ENCODE measurements around the gene LDLR.
A peak's percentile ranks its signal among the peaks of the same experiment; 100 is the strongest.

The LDLR gene

DNA sequence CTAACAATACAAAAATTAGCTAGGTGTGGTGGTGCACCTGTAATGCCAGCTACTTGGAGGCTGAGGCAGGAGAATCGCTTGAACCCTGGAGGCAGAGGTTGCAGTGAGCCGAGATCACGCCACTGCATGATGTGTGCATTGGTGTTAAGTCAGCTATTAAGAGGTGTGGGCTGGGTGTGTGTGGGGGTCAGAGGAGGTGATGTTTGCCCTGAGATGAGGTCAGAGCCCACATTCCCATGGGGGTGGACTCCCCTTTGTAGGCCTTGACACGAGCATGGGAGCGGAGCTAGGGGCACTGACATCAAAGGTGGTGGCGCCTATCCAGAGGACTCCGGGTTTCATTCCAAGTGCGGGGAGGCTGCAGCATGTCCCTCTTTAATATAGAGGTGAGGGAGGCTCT is 34.6 kb upstream of the LDLR start:
- Histone ChIP-seq H3K27me3 (ENCODE audit: control insufficient read depth in 1 of 2, insufficient read depth in 2 of 2, low read length in 2 of 2) (no peaks in the 10 kb centered on the region), H3K27ac (ENCODE audit: low read length) (no peak overlapping the region), H3K9ac (ENCODE audit: low read length in 2 of 2) (no peak overlapping the region), H3K36me3 (ENCODE audit: control insufficient read depth in 2 of 2, insufficient read depth in 2 of 2, low read length in 2 of 2) (peaks cover 3 to 16% of the 10 kb centered on the region in 2 donors), H3K9me3 (ENCODE audit: control insufficient read depth in 2 of 2, low read length in 2 of 2) (no peaks in the 10 kb centered on the region), H3K4me3 (ENCODE audit: low read length in 2 of 2) (no peak overlapping the region), H3K4me1 (ENCODE audit: control insufficient read depth, insufficient read depth, low read length) (no peaks in the 10 kb centered on the region)

GRCh38 chr19:11058246-11059030 is 30.8 kb upstream of the LDLR start:
- Histone ChIP-seq H3K36me3 (ENCODE audit: control insufficient read depth in 2 of 2, insufficient read depth in 2 of 2, low read length in 2 of 2) (peaks cover 6 to 19% of the 10 kb centered on the region in 2 donors), H3K27me3 (ENCODE audit: control insufficient read depth in 1 of 2, insufficient read depth in 2 of 2, low read length in 2 of 2) (no peaks in the 10 kb centered on the region), H3K9me3 (ENCODE audit: control insufficient read depth in 2 of 2, low read length in 2 of 2) (no peaks in the 10 kb centered on the region), H3K27ac (ENCODE audit: low read length) (no peak overlapping the region), H3K4me3 (ENCODE audit: low read length in 2 of 2) (no peak overlapping the region), H3K9ac (ENCODE audit: low read length in 2 of 2) (no peak overlapping the region), H3K4me1 (ENCODE audit: control insufficient read depth, insufficient read depth, low read length) (peaks cover 6% of the 10 kb centered on the region)

DNA sequence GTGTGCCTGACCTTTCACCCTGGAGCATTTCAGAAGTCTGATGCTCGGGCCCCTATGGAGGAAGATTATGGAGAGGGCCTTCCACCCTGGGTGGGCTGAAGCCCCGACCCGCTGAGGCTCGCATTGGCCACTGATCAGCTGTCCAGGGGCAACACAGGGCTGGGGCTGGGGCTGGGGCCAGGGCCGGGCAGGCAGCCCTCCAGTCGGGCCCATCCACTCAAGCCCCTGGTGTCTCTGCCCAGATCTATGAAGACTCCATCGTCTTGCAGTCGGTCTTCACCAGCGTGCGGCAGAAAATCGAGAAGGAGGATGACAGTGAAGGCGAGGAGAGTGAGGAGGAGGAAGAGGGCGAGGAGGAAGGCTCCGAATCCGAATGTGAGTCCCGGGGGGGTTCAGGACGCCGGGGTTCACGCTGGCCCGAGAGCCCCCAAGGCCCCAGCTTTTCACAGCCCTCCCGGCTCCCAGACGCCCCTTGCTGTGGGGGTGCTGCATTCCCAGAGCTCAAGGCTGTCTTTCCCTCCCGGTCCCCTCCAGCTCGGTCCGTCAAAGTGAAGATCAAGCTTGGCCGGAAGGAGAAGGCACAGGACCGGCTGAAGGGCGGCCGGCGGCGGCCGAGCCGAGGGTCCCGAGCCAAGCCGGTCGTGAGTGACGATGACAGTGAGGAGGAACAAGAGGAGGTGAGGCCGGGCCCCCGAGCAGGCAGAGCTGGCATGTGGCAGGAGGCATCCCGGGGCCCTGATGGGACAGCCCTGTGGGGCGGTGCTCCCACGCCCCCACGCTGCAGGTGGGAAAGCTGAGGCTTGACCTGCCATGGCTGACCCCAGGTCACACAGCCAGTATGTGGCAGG is 29.5 kb upstream of the LDLR start:
- Histone ChIP-seq H3K9me3 (ENCODE audit: control insufficient read depth in 2 of 2, low read length in 2 of 2) (no peaks in the 10 kb centered on the region), H3K4me1 (ENCODE audit: control insufficient read depth, insufficient read depth, low read length) (peaks cover 6% of the 10 kb centered on the region), H3K4me3 (ENCODE audit: low read length in 2 of 2) (no peak overlapping the region), H3K9ac (ENCODE audit: low read length in 2 of 2) (no peak overlapping the region), H3K36me3 (ENCODE audit: control insufficient read depth in 2 of 2, insufficient read depth in 2 of 2, low read length in 2 of 2) (peaks cover 6 to 17% of the 10 kb centered on the region in 2 donors), H3K27ac (ENCODE audit: low read length) (no peak overlapping the region), H3K27me3 (ENCODE audit: control insufficient read depth in 1 of 2, insufficient read depth in 2 of 2, low read length in 2 of 2) (no peaks in the 10 kb centered on the region)

- H3K4me1 ChIP-seq (ENCODE audit: control insufficient read depth, insufficient read depth, low read length) = peaks cover 6% of the 10 kb centered on the region
- H3K36me3 ChIP-seq (ENCODE audit: control insufficient read depth in 2 of 2, insufficient read depth in 2 of 2, low read length in 2 of 2) = peaks cover 3 to 15% of the 10 kb centered on the region in 2 donors
- H3K9me3 ChIP-seq (ENCODE audit: control insufficient read depth in 2 of 2, low read length in 2 of 2) = no peaks in the 10 kb centered on the region
- no peak overlapping the region for H3K4me3 ChIP-seq (ENCODE audit: low read length in 2 of 2)
- peak overlapping the region in 1 of 2 donors; percentile 16 for H3K9ac ChIP-seq (ENCODE audit: low read length in 2 of 2)
- H3K27ac ChIP-seq (ENCODE audit: low read length) = peak overlapping the region; percentile 60
- no peaks in the 10 kb centered on the region for H3K27me3 ChIP-seq (ENCODE audit: control insufficient read depth in 1 of 2, insufficient read depth in 2 of 2, low read length in 2 of 2)
Observed at GRCh38 chr19:11061952-11062351, 27.3 kb upstream of the LDLR start.

DNA sequence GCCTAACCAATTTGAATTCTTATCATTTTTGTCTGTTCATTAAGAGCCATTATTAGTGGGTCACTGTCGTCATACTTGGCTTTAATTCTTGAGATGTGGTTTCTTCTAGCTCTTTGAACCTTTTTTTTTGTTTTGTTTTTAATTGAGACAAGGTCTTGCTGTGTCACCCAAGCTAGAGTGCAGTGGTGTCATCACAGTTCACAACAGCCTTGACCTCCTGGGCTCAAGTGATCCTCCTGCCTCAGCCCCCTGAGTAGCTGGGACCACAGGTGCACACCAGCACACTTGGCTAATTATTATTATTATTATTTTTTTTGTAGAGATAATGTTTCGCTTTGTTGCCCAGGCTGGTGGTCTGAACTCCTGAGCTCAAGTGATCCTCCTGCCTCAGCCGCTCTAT is 25.8 kb upstream of the LDLR start:
- Histone ChIP-seq H3K27me3 (ENCODE audit: control insufficient read depth in 1 of 2, insufficient read depth in 2 of 2, low read length in 2 of 2) (no peaks in the 10 kb centered on the region), H3K9ac (ENCODE audit: low read length in 2 of 2) (no peak overlapping the region), H3K27ac (ENCODE audit: low read length) (no peak overlapping the region), H3K9me3 (ENCODE audit: control insufficient read depth in 2 of 2, low read length in 2 of 2) (no peaks in the 10 kb centered on the region), H3K4me3 (ENCODE audit: low read length in 2 of 2) (no peak overlapping the region), H3K36me3 (ENCODE audit: control insufficient read depth in 2 of 2, insufficient read depth in 2 of 2, low read length in 2 of 2) (peaks cover 3 to 17% of the 10 kb centered on the region in 2 donors), H3K4me1 (ENCODE audit: control insufficient read depth, insufficient read depth, low read length) (peaks cover 6% of the 10 kb centered on the region)

DNA sequence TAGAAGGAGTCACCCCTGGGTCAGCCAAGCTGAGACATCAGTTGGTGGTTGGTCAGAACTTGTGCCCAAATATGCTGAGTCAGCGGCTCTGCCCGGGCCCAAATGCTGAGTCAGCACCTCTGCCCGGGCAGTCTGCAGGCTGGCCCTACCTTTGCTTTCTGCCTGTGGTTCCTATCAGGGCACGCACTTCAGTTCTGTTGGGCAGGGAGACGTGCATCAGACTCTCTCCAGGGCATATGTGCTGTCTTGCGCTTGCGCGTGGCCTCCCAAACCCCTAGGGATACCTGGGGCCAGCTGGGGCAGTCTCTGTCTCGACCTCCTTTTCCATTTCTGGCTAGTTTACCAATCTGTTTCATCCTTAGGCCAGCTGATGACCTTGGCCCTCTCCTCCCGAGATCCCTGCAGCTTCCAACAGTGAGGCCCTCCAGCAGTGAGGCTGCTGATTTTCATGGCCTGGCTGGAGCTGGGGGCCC is 24.4 kb upstream of the LDLR start:
- Histone ChIP-seq H3K27me3 (ENCODE audit: control insufficient read depth in 1 of 2, insufficient read depth in 2 of 2, low read length in 2 of 2) (no peaks in the 10 kb centered on the region), H3K27ac (ENCODE audit: low read length) (no peak overlapping the region), H3K4me1 (ENCODE audit: control insufficient read depth, insufficient read depth, low read length) (peaks cover 6% of the 10 kb centered on the region), H3K9me3 (ENCODE audit: control insufficient read depth in 2 of 2, low read length in 2 of 2) (no peaks in the 10 kb centered on the region), H3K36me3 (ENCODE audit: control insufficient read depth in 2 of 2, insufficient read depth in 2 of 2, low read length in 2 of 2) (peaks cover 3 to 13% of the 10 kb centered on the region in 2 donors), H3K4me3 (ENCODE audit: low read length in 2 of 2) (no peak overlapping the region), H3K9ac (ENCODE audit: low read length in 2 of 2) (no peak overlapping the region)

DNA sequence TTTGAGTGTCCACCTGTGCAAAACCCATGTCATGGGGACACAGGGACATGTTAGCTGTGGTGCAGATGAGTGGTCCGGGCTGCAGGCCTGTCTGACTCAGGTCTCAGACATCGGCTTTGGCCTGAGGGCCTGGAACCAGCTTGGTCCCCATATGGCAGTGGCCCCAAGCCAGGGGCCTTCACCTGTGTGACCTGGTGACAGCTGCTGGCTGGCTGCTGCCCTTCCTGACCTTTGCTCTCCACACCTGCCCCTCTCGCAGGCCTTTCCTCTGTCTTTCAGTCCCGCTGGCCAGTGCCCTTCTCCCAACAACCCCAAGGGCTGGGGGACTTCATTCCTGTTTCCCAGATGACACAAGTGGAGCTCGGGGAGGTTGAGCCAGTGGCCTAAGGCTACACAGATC is 22.9 kb upstream of the LDLR start:
- Histone ChIP-seq H3K4me1 (ENCODE audit: control insufficient read depth, insufficient read depth, low read length) (peaks cover 6% of the 10 kb centered on the region), H3K27me3 (ENCODE audit: control insufficient read depth in 1 of 2, insufficient read depth in 2 of 2, low read length in 2 of 2) (no peaks in the 10 kb centered on the region), H3K4me3 (ENCODE audit: low read length in 2 of 2) (no peak overlapping the region), H3K9ac (ENCODE audit: low read length in 2 of 2) (no peak overlapping the region), H3K36me3 (ENCODE audit: control insufficient read depth in 2 of 2, insufficient read depth in 2 of 2, low read length in 2 of 2) (peaks cover 0 to 3% of the 10 kb centered on the region in 2 donors), H3K27ac (ENCODE audit: low read length) (no peak overlapping the region), H3K9me3 (ENCODE audit: control insufficient read depth in 2 of 2, low read length in 2 of 2) (no peaks in the 10 kb centered on the region)

DNA sequence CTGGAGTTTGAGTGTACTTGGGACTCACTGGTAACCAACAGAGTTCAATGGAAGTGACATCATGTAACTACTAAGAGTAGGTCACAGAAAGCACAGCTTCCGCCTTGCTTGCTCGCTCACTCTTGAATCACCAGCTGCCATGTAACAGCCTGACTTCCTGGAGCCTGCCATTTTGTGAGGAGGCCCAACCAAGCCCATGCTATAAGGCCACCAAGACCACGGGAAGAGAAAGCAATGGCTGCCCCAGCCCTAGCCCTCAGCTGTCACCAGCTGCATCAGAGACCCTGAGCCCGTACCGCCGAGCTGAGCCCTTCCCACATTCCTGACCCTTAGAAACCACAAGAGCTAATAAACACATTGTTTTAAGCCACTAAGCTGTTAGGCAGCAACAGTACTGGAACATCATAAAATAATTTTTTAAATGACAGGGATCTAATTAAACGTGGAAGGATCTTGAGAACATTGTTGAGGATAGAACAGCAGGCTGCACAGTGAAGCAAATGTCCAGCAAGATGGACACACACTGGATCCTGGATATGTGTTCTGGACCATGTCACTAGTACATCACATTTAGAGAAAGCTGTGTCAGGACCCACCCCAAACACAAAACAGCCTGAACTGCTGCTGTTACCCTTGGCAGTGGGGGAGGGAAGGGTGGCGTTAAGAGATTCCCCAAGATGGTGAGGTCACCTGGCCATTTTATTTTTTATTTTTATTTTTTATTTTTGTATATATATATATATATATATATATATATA is 21.7 kb upstream of the LDLR start:
- Histone ChIP-seq H3K27ac (ENCODE audit: low read length) (no peak overlapping the region), H3K4me3 (ENCODE audit: low read length in 2 of 2) (no peak overlapping the region), H3K9ac (ENCODE audit: low read length in 2 of 2) (no peak overlapping the region), H3K9me3 (ENCODE audit: control insufficient read depth in 2 of 2, low read length in 2 of 2) (no peaks in the 10 kb centered on the region), H3K4me1 (ENCODE audit: control insufficient read depth, insufficient read depth, low read length) (no peaks in the 10 kb centered on the region), H3K27me3 (ENCODE audit: control insufficient read depth in 1 of 2, insufficient read depth in 2 of 2, low read length in 2 of 2) (no peaks in the 10 kb centered on the region), H3K36me3 (ENCODE audit: control insufficient read depth in 2 of 2, insufficient read depth in 2 of 2, low read length in 2 of 2) (peaks cover 0 to 3% of the 10 kb centered on the region in 2 donors)

DNA sequence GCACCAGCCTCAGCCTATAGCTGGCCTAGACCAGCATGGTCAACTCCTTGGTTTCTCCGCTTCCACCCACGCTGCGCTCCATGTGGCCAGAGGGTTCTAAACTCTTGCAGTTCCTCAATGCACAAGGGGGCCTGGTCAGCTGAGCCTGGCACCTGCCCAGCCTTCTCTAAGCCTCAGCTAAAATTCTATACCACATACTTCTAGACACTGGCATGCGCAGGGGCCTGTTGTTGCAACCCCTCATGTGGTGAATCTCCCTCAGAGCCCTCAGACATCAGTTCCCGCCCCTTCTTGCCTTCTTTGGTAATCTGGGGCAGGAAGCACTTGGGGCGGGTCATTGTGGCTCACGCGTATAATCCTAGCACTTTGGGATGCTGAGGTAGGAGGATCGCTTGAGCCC is 19.7 kb upstream of the LDLR start:
- Histone ChIP-seq H3K4me1 (ENCODE audit: control insufficient read depth, insufficient read depth, low read length) (no peaks in the 10 kb centered on the region), H3K9ac (ENCODE audit: low read length in 2 of 2) (no peak overlapping the region)

GRCh38 chr19:11070123-11070522 is 19.1 kb upstream of the LDLR start:
- Histone ChIP-seq H3K36me3 (ENCODE audit: control insufficient read depth in 2 of 2, insufficient read depth in 2 of 2, low read length in 2 of 2) (peaks cover 0 to 2% of the 10 kb centered on the region in 2 donors), H3K9me3 (ENCODE audit: control insufficient read depth in 2 of 2, low read length in 2 of 2) (no peaks in the 10 kb centered on the region), H3K4me1 (ENCODE audit: control insufficient read depth, insufficient read depth, low read length) (no peaks in the 10 kb centered on the region), H3K4me3 (ENCODE audit: low read length in 2 of 2) (no peak overlapping the region), H3K27ac (ENCODE audit: low read length) (no peak overlapping the region), H3K9ac (ENCODE audit: low read length in 2 of 2) (no peak overlapping the region), H3K27me3 (ENCODE audit: control insufficient read depth in 1 of 2, insufficient read depth in 2 of 2, low read length in 2 of 2) (no peaks in the 10 kb centered on the region)

More for the DNA sequence above, 19.7 kb upstream of the LDLR start:
- no peak overlapping the region for H3K27ac ChIP-seq (ENCODE audit: low read length)
- peaks cover 0 to 3% of the 10 kb centered on the region in 2 donors for H3K36me3 ChIP-seq (ENCODE audit: control insufficient read depth in 2 of 2, insufficient read depth in 2 of 2, low read length in 2 of 2)
- H3K9me3 ChIP-seq (ENCODE audit: control insufficient read depth in 2 of 2, low read length in 2 of 2) = no peaks in the 10 kb centered on the region
- H3K27me3 ChIP-seq (ENCODE audit: control insufficient read depth in 1 of 2, insufficient read depth in 2 of 2, low read length in 2 of 2) = no peaks in the 10 kb centered on the region
- H3K4me3 ChIP-seq (ENCODE audit: low read length in 2 of 2) = no peak overlapping the region
